ENCODE results near the gene PRMT2.

DNA sequence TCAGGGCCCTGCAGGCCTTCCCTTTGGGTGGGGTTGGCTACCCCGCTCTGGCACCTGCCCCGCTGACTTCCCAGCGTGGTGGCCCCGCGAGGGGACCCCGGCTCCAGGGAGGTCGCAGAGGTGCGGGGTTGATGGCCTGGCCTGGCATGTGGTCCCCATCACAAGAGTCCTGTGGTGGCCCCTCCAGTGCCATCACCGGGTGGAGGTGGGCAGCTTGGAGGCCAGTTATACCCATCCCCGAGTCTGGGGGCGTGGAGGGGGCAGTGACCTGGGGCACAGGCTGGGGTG, 26.8 kb downstream of the PRMT2 start:
- TF ChIP-seq POLR2AphosphoS5 (IDR thresholded peaks at IDR 0.05) = no peak
- TF ChIP-seq, protein P1, sequence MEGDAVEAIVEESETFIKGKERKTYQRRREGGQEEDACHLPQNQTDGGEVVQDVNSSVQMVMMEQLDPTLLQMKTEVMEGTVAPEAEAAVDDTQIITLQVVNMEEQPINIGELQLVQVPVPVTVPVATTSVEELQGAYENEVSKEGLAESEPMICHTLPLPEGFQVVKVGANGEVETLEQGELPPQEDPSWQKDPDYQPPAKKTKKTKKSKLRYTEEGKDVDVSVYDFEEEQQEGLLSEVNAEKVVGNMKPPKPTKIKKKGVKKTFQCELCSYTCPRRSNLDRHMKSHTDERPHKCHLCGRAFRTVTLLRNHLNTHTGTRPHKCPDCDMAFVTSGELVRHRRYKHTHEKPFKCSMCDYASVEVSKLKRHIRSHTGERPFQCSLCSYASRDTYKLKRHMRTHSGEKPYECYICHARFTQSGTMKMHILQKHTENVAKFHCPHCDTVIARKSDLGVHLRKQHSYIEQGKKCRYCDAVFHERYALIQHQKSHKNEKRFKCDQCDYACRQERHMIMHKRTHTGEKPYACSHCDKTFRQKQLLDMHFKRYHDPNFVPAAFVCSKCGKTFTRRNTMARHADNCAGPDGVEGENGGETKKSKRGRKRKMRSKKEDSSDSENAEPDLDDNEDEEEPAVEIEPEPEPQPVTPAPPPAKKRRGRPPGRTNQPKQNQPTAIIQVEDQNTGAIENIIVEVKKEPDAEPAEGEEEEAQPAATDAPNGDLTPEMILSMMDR (IDR thresholded peaks at IDR 0.05) = no peak
